ENCODE data around the gene CRTC3. TPM values are rescaled to one million over a fixed set of nuclear protein-coding genes. Genes with fewer than 3 reads are reported as not detected.

CRTC3 gene, protein sequence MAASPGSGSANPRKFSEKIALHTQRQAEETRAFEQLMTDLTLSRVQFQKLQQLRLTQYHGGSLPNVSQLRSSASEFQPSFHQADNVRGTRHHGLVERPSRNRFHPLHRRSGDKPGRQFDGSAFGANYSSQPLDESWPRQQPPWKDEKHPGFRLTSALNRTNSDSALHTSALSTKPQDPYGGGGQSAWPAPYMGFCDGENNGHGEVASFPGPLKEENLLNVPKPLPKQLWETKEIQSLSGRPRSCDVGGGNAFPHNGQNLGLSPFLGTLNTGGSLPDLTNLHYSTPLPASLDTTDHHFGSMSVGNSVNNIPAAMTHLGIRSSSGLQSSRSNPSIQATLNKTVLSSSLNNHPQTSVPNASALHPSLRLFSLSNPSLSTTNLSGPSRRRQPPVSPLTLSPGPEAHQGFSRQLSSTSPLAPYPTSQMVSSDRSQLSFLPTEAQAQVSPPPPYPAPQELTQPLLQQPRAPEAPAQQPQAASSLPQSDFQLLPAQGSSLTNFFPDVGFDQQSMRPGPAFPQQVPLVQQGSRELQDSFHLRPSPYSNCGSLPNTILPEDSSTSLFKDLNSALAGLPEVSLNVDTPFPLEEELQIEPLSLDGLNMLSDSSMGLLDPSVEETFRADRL
- total RNA-seq: 6.3 and 17.9 TPM in 2 replicates

GRCh38 chr15:90529371-90530249 is at the start of gene CRTC3:
Gene CRTC3, plus strand, starts transcription at chr15:90529923. Its CDS starts 149 bp downstream, at chr15:90530072.

Other genes starting within 250 kb of the CRTC3 start
- 0.97 and 2.3 TPM in 2 replicates for gene ZNF774, start 177.6 kb upstream of the CRTC3 start, total RNA-seq
- 268 and 407 TPM in 2 replicates for gene IQGAP1, start 141.7 kb upstream of the CRTC3 start, total RNA-seq
- gene BLM, start 187.4 kb downstream of the CRTC3 start, total RNA-seq: 6.6 and 6.8 TPM in 2 replicates

Data from bladder microvascular endothelial cell (primary cell).